Choroid plexus epithelial cell (primary cell): ENCODE results near the gene SLC7A8.

Experiments
- DNase-seq: peaks from one replicate; pipeline ENCODE4 v3.0.0-alpha.2; 2010; ENCODE audit warnings: low read depth
- H3K4me3 ChIP-seq: 2 replicates; pipeline ENCODE4 v1.5.1; 2011; ENCODE audit warnings: low read depth, mild to moderate bottlenecking, control low read depth, low read length, moderate library complexity
- CTCF ChIP-seq: conservative IDR thresholded peaks from 2 replicates; pipeline ENCODE4 v1.5.1; 2011; ENCODE audit warnings: low read depth, mild to moderate bottlenecking, control low read depth, inconsistent platforms, low read length, moderate library complexity

SLC7A8 gene

DNA sequence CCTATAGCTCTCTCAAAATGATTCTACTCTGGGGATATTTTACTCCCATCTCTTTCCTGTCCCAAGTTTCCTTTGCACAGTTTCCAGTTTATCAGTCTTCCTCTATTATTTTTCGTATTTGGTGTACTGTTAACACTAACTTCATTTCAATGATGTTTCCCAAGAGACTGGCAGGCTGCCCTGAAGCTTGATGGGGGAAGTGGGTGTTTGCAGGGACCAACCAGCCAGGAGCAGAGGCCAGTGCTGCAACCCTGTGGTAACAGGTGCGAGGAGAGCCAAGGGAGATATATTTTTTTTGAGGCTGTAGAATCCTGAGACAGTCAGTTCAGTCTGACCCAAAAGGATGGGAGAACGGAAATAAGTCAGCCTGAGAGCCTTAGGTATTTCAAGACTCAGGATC, 52.6 kb downstream of the SLC7A8 start:
- TF ChIP-seq CTCF = no peak
- no peak for DNase-seq
- no peak overlapping the region for H3K4me3 ChIP-seq

GRCh38 chr14:23129759-23130316, 53.6 kb downstream of the SLC7A8 start:
- TF ChIP-seq CTCF = no peak
- DNase-seq = no peak
- no peak overlapping the region for H3K4me3 ChIP-seq

GRCh38 chr14:23128969-23129758, 54.3 kb downstream of the SLC7A8 start:
- no peak for TF ChIP-seq CTCF
- DNase-seq = no peak
- H3K4me3 ChIP-seq = no peak overlapping the region

GRCh38 chr14:23127861-23128260, 55.6 kb downstream of the SLC7A8 start:
- DNase-seq = no peak
- no peak for TF ChIP-seq CTCF
- no peak overlapping the region for H3K4me3 ChIP-seq

- DNase-seq = no peak
- TF ChIP-seq CTCF = no peak
- no peak overlapping the region for H3K4me3 ChIP-seq
Observed at GRCh38 chr14:23126548-23127278, 56.7 kb downstream of the SLC7A8 start.

DNA sequence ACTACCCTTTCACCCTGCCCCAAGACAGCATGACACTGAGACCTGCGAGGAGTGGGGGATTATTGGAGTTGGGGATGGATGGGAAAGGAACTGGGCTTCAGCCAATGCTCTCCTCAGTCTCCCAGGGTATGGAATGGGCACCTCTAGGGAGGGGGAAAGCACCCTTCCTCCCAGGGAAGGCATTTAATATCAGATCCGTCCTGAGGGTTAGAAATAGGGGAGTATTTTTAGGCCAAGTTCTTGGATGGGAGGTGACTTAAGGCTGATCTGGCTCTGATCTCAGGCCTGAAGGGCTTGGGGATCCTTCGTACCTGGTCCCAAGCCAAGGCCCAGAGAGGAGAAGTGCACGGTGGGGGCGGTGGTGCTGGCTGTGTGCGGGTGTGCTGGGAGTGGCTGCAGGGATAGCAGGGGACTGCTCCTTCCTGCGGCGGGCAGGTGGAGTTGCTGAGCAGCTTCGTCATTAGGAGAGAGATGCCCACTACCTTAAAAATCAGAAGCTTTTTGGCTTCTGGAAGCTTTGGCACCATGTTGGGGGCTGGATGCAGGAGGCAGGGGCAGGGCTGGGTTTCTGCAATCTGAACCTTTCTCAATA, 57.4 kb downstream of the SLC7A8 start:
- DNase-seq = no peak
- TF ChIP-seq CTCF = no peak
- H3K4me3 ChIP-seq = no peak overlapping the region
